ENCODE data around the gene ARL11.
"Not testable (repeated sequence)": the region's sequence is repeated elsewhere in the genome, so short reads cannot be mapped to it uniquely, and the experiment has no call there.

Gene ARL11

DNA sequence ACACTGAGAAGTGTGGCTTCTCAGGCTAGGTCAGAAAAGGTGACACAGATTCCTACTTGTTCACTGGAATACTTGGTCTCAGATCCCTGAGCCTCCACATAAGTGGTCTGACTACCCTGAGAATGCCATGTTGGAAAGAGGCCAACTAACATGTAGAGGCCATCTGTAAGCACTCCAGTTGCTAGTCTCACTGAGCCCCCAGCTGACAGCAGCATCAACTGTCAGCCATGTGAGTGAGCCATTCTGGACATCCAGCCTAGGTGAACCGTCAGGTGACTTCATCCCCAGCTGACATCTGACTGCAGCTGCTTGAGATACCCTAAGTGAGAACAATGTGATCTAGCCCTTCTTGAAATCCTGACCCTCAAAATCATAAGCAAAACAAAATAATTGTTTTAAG lies 18.1 kb upstream of the ARL11 start:
- Histone ChIP-seq H3K27me3 (replicated peaks; ENCODE audit: control insufficient read depth, insufficient read depth, low read length) (no peaks in the 10 kb centered on the region), H3K36me3 (ENCODE audit: control insufficient read depth, insufficient read depth, low read length) (no peaks in the 10 kb centered on the region), H3K4me3 (replicated peaks; ENCODE audit: low read depth, low read length) (no peak overlapping the region)
- DNase-seq (ENCODE audit: extremely low read depth, insufficient read length): no peak
- TF ChIP-seq, protein P1, sequence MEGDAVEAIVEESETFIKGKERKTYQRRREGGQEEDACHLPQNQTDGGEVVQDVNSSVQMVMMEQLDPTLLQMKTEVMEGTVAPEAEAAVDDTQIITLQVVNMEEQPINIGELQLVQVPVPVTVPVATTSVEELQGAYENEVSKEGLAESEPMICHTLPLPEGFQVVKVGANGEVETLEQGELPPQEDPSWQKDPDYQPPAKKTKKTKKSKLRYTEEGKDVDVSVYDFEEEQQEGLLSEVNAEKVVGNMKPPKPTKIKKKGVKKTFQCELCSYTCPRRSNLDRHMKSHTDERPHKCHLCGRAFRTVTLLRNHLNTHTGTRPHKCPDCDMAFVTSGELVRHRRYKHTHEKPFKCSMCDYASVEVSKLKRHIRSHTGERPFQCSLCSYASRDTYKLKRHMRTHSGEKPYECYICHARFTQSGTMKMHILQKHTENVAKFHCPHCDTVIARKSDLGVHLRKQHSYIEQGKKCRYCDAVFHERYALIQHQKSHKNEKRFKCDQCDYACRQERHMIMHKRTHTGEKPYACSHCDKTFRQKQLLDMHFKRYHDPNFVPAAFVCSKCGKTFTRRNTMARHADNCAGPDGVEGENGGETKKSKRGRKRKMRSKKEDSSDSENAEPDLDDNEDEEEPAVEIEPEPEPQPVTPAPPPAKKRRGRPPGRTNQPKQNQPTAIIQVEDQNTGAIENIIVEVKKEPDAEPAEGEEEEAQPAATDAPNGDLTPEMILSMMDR (IDR thresholded peaks at IDR 0.05; ENCODE audit: insufficient read depth, low read length, poor library complexity, severe bottlenecking): no peak

DNA sequence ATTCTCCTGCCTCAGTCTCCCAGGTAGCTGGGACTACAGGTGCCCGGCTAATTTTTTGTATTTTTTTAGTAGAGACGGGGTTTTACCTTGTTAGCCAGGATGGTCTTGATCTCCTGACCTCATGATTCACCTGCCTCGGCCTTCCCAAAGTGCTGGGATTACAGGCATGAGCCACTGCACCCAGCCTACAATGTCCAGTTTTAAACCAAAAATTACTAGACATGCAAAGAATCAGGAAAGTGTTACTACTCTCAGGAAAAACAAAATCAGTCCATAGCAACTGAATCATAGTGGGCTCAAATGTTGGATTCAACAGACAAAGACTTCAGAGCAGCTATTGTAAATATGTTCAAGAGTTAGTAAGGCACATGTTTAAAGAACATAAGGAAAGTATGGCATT lies 16.3 kb upstream of the ARL11 start:
- not testable (repeated sequence) for H3K36me3 ChIP-seq (ENCODE audit: control insufficient read depth, insufficient read depth, low read length); H3K4me3 ChIP-seq (replicated peaks; ENCODE audit: low read depth, low read length); DNase-seq (ENCODE audit: extremely low read depth, insufficient read length); H3K27me3 ChIP-seq (replicated peaks; ENCODE audit: control insufficient read depth, insufficient read depth, low read length)

DNA sequence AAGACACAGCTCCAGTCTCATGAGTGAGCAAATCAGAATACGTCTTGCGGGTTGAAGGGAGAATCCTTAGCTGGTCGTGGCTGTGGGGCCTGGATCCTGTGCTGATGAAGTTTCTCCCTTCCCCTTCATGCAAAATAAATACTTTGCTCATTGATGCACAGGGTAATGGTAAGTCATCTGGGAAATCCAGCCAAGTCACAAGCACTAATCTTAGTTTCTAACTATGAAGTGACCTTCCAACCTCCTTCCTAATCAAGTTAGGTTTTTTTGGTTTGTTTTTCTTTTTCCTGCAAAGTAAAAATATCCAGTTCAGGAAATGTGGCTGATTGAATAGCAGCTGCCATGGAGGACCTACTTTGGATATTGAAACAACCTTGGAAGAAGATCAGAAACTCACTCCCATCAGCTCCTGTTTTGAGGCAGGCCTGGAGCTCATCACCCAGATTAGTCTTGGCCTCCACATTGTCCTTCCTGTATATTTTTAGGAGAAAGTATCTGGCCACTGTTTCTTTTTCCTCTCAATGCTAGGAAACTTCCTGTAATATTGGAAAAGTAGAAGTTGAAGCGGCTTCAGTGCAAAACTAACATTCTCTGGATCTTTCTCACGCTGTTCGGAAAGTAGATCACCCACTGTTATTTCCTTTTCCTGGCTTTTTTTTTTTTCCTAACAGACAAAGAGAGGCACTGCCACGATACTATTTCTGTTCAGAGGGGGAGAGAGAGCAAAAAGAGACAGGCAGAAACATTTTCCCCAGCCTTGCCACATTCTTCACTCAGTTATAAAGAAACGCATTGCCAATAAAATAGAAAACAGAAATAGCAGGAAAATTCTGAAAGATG lies 12.3 kb upstream of the ARL11 start:
- Histone ChIP-seq H3K4me3 (replicated peaks; ENCODE audit: low read depth, low read length) (no peak overlapping the region), H3K27me3 (replicated peaks; ENCODE audit: control insufficient read depth, insufficient read depth, low read length) (no peaks in the 10 kb centered on the region), H3K36me3 (ENCODE audit: control insufficient read depth, insufficient read depth, low read length) (no peaks in the 10 kb centered on the region)
- TF ChIP-seq, protein P1 (IDR thresholded peaks at IDR 0.05; ENCODE audit: insufficient read depth, low read length, poor library complexity, severe bottlenecking): no peak
- no peak for DNase-seq (ENCODE audit: extremely low read depth, insufficient read length)

DNA sequence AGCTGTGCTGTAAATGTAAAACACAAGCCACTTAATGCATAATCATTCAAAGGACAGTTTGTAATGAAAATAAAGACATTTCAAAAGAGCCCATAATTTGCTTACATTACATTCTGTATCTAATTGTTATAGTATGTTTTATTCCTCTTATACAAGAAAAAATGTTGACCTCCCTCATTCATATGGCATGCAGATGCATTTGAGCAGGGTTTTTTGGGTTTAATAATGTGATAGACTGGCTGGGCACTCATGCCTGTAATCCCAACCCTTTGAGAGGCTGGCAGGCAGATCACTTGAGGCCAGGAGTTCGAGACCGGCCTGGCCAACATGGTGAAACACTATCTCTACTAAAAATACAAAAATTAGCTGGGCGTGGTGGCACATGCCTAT lies 11.6 kb upstream of the ARL11 start:
- DNase-seq (ENCODE audit: extremely low read depth, insufficient read length): no peak
- TF ChIP-seq, protein P1 (IDR thresholded peaks at IDR 0.05; ENCODE audit: insufficient read depth, low read length, poor library complexity, severe bottlenecking): no peak
- H3K4me3 ChIP-seq (replicated peaks; ENCODE audit: low read depth, low read length): no peak overlapping the region
- no peaks in the 10 kb centered on the region for H3K27me3 ChIP-seq (replicated peaks; ENCODE audit: control insufficient read depth, insufficient read depth, low read length)
- no peaks in the 10 kb centered on the region for H3K36me3 ChIP-seq (ENCODE audit: control insufficient read depth, insufficient read depth, low read length)

DNA sequence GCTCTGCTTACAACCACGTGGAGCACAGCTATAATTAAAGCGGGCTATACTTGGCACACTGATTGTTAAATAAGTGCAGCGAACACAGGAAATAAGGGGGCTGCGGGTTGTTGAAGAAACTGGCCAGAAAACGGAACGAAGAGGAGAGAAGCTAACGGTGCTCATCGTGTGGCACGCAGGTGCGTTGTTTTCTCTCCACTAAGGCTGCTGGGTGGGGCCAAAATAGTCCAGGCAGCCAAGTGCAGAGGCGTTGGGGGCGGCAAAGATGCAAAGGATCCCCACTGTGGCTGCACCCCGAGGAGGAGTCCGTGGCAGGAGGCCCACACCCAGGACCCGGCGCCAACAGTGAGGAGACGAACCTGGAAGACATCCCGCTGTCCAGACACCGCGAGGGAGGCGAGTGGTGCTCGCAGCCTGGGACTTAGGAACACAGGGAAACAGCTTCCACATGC lies 8.1 kb upstream of the ARL11 start:
- TF ChIP-seq, protein P1 (IDR thresholded peaks at IDR 0.05; ENCODE audit: insufficient read depth, low read length, poor library complexity, severe bottlenecking): no peak
- no peaks in the 10 kb centered on the region for H3K36me3 ChIP-seq (ENCODE audit: control insufficient read depth, insufficient read depth, low read length)
- peak; percentile 79 for DNase-seq (ENCODE audit: extremely low read depth, insufficient read length)
- peak overlapping the region; percentile 59 for H3K4me3 ChIP-seq (replicated peaks; ENCODE audit: low read depth, low read length)
- no peaks in the 10 kb centered on the region for H3K27me3 ChIP-seq (replicated peaks; ENCODE audit: control insufficient read depth, insufficient read depth, low read length)

DNA sequence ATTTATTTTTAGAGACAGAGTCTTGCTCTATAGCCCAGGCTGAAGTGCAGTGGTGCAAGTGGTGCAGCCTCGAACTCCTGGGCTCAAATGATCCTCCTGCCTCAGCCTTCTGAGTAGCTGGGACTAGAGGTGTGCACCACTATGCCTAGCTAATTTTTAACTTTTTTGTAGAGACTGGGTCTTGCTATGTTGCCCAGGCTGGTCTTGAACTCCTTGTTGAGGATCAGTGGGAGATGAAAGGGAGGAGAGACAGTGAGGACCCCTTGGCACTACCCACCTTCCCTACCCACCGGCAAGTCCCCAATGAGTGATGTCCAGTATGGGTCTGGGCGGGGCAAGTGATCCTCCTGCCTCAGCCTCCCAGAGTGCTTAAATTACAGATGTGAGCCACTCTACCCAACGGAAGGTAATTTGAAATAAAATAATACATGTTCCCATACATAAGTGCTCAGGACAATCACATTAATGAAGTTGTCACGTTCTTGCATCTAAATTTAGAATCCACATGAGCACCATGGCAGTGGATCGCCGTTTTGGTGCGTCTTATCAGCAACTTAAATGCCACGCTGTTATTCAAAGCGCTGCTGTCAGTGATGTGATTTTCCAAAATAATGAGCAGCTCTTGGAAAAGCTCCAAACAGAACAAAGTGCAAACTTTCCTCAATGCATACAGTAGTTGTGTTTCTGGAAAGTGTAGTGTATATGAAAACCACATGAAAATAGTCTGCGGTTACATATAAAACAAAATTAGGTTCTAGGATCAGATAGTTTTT lies 5.9 kb upstream of the ARL11 start:
- TF ChIP-seq, protein P1 (IDR thresholded peaks at IDR 0.05; ENCODE audit: insufficient read depth, low read length, poor library complexity, severe bottlenecking): no peak
- H3K36me3 ChIP-seq (ENCODE audit: control insufficient read depth, insufficient read depth, low read length): no peaks in the 10 kb centered on the region
- H3K27me3 ChIP-seq (replicated peaks; ENCODE audit: control insufficient read depth, insufficient read depth, low read length): no peaks in the 10 kb centered on the region
- DNase-seq (ENCODE audit: extremely low read depth, insufficient read length): no peak
- H3K4me3 ChIP-seq (replicated peaks; ENCODE audit: low read depth, low read length): no peak overlapping the region
